ENCODE data around the gene SERINC3. TPM values are rescaled to one million over a fixed set of nuclear protein-coding genes. Genes with fewer than 3 reads are reported as not detected.

SERINC3 gene
- total RNA-seq, 1 experiment from 2014 or later: 41.3 TPM

GRCh38 chr20:44488551-44488950 is 33.3 kb downstream of the SERINC3 start:
- H3K27ac Mint-ChIP-seq: no peak overlapping the region
- CTCF ChIA-PET: no interaction called here
- H3K36me3 Mint-ChIP-seq: peaks cover 34% of the 10 kb centered on the region
- no peaks in the 10 kb centered on the region for H3K27me3 Mint-ChIP-seq (ENCODE audit: low read depth)
- TF ChIP-seq CTCF (IDR thresholded peaks at IDR 0.05) (no peak), ATF2 (CRISPR knock-in tag; IDR thresholded peaks at IDR 0.05; ENCODE audit: borderline replicate concordance, low read depth) (no peak), AR (CRISPR knock-in tag; IDR thresholded peaks at IDR 0.05) (no peak), E2F5 (CRISPR knock-in tag; IDR thresholded peaks at IDR 0.05) (no peak), NR1H2 (CRISPR knock-in tag; IDR thresholded peaks at IDR 0.05) (no peak), ZNF532 (CRISPR knock-in tag; IDR thresholded peaks at IDR 0.05; ENCODE audit: borderline replicate concordance) (no peak), CREM (CRISPR knock-in tag; IDR thresholded peaks at IDR 0.05) (no peak), ZNF138 (CRISPR knock-in tag; conservative IDR thresholded peaks at IDR 0.05) (no peak), TP53 (CRISPR knock-in tag; IDR thresholded peaks at IDR 0.05) (no peak), E2F4 (CRISPR knock-in tag; IDR thresholded peaks at IDR 0.05; ENCODE audit: borderline replicate concordance, low read depth) (no peak), PREB (CRISPR knock-in tag; IDR thresholded peaks at IDR 0.05; ENCODE audit: borderline replicate concordance) (no peak), AFF4 (CRISPR knock-in tag; IDR thresholded peaks at IDR 0.05; ENCODE audit: borderline replicate concordance) (no peak)
- DNase-seq (ENCODE audit: low spot score) (no peak), ATAC-seq (no peak)
- H3K9me3 Mint-ChIP-seq: no peaks in the 10 kb centered on the region
- POLR2A ChIA-PET: no interaction called here
- H3K4me1 Mint-ChIP-seq: no peaks in the 10 kb centered on the region
- no peak overlapping the region for H3K4me3 Mint-ChIP-seq

All from WTC11 (cell line).